Common myeloid progenitor, CD34-positive (primary cell): Measurements from ENCODE around the gene CRISP2.

Experiments
- CTCF ChIA-PET: fragments of 350-600 bp; sonication (Branson Sonifier 250); formaldehyde crosslinking; loops from one replicate; lab custom pipeline; 2021; ENCODE audit warnings: antibody characterized with exemption; lab: Charles Lee
- POLR2A ChIA-PET: fragments of 350-600 bp; sonication (Branson Sonifier 250); formaldehyde crosslinking; loops from one replicate; lab custom pipeline; 2021; ENCODE audit warnings: antibody characterized with exemption; lab: Charles Lee
- DNase-seq, 3 donors: peaks; one replicate each; pipeline versions ENCODE4 v3.0.0 to v3.0.0-alpha.2; 2013
- H3K27ac ChIP-seq, 2 experiments: 1 replicate in 1 of 2; 2 replicates in 1 of 2; pipeline ENCODE4 v1.7.0; 2013; ENCODE audit warnings: inconsistent platforms in 2 of 2, low read length in 2 of 2, mild to moderate bottlenecking in 2 of 2, low read depth in 1 of 2, moderate library complexity in 1 of 2; ENCODE audit not compliant: severe bottlenecking in 2 of 2, insufficient read depth in 1 of 2, poor library complexity in 1 of 2
- H3K27me3 ChIP-seq, 5 experiments: replicated peaks in 2 of 5; 1 replicate in 3 of 5; 2 replicates in 2 of 5; pipeline versions ENCODE4 v1.6.1 to v1.7.0; 2013; ENCODE audit warnings: low read length in 4 of 5, mild to moderate bottlenecking in 2 of 5, moderate library complexity in 2 of 5, inconsistent platforms in 1 of 5; ENCODE audit not compliant: insufficient read depth in 5 of 5, control insufficient read depth in 4 of 5
- H3K36me3 ChIP-seq, 4 experiments: 1 replicate in 2 of 4; 2 replicates in 2 of 4; pipeline versions ENCODE4 v1.6.1 to v1.7.0; 2013; ENCODE audit warnings: low read length in 3 of 4, control low read depth in 1 of 4, mild to moderate bottlenecking in 1 of 4; ENCODE audit not compliant: control insufficient read depth in 4 of 4, insufficient read depth in 4 of 4
- H3K4me1 ChIP-seq, 4 experiments: 1 replicate in 3 of 4; 2 replicates in 1 of 4; pipeline versions ENCODE4 v1.6.1 to v1.7.1; 2013; ENCODE audit warnings: low read length in 3 of 4, mild to moderate bottlenecking in 3 of 4, control low read depth in 1 of 4, inconsistent platforms in 1 of 4, moderate library complexity in 1 of 4; ENCODE audit not compliant: control insufficient read depth in 4 of 4, insufficient read depth in 4 of 4; ENCODE audit errors: control extremely low read depth in 1 of 4
- H3K4me3 ChIP-seq, 7 experiments: 1 replicate in 4 of 7; 2 replicates in 3 of 7; pipeline versions ENCODE4 v1.5.1 to v1.7.0; 2013; ENCODE audit warnings: mild to moderate bottlenecking in 7 of 7, low read length in 6 of 7, moderate library complexity in 6 of 7, inconsistent platforms in 2 of 7, low read depth in 2 of 7, control low read depth in 1 of 7; ENCODE audit not compliant: insufficient read depth in 4 of 7, control insufficient read depth in 1 of 7; ENCODE audit errors: extremely low read depth in 1 of 7
- H3K9me3 ChIP-seq, 5 experiments: 1 replicate in 4 of 5; 2 replicates in 1 of 5; pipeline versions ENCODE4 v1.6.1 to v1.7.1; 2013; ENCODE audit warnings: low read length in 4 of 5, mild to moderate bottlenecking in 2 of 5, inconsistent platforms in 1 of 5, low read depth in 1 of 5, moderate library complexity in 1 of 5; ENCODE audit not compliant: control insufficient read depth in 4 of 5, insufficient read depth in 2 of 5; ENCODE audit errors: control extremely low read depth in 1 of 5
- WGBS: methylation state at CpG from one replicate; pipeline ENCODE4 v1.1.5; 2013; ENCODE audit not compliant: insufficient coverage; 5-methylcytosine and 5-hydroxymethylcytosine counted together

The CRISP2 gene

GRCh38 chr6:49662892-49663261 lies 50.5 kb downstream of the CRISP2 start:
- DNase-seq, result no peak
- ChIA-PET POLR2A (no interaction called here), CTCF (no interaction called here)
- Histone ChIP-seq H3K27me3 (no peaks in the 10 kb centered on the region), H3K36me3 (no peaks in the 10 kb centered on the region), H3K27ac (peak overlapping the region in 1 of 2 experiments; percentile 68), H3K4me3 (no peak overlapping the region), H3K9me3 (no peaks in the 10 kb centered on the region), H3K4me1 (peaks cover 2 to 22% (median 13%) of the 10 kb centered on the region in 4 experiments)
- no CpG with 5 or more reads among the region's 1 CpG for WGBS

DNA sequence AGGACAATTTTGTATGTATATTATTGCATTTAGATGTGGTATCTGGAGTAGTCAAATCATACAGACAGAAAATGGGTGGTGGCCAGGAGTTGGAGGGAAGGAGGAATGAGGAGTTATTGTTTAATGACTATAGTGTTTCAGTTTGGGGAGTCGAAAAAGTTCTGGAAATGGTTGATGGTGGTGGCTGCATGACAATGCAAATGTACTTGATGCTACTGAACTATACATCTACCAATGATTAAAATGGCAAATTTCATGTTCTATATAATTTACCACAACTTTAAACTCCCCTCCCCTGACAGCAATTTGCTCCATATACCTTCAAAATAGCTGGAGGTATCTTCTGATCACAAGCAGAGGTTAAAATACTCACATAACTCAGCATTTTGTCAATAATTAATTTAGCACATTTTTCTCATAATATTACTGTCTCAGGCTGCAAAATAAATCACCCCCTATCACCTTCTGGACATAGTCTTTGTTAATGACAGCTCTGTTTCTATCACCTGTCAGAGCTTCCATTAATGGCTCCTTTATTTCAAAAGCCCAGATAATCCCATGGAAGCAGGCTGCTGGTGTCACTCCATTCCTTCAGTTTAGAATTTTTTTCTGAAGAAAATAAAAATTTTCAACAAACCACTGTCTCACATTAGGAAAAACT lies 51.0 kb downstream of the CRISP2 start:
- H3K27me3 ChIP-seq, result no peaks in the 10 kb centered on the region
- CTCF ChIA-PET, result no interaction called here
- H3K4me3 ChIP-seq, result no peak overlapping the region
- H3K36me3 ChIP-seq, result no peaks in the 10 kb centered on the region
- DNase-seq, result no peak
- H3K27ac ChIP-seq, result peak overlapping the region in 1 of 2 experiments; percentile 68
- H3K9me3 ChIP-seq, result no peaks in the 10 kb centered on the region
- WGBS, result no CpG with 5 or more reads among the region's 1 CpG
- POLR2A ChIA-PET, result no interaction called here
- peaks cover 2 to 17% (median 10%) of the 10 kb centered on the region in 4 experiments for H3K4me1 ChIP-seq

DNA sequence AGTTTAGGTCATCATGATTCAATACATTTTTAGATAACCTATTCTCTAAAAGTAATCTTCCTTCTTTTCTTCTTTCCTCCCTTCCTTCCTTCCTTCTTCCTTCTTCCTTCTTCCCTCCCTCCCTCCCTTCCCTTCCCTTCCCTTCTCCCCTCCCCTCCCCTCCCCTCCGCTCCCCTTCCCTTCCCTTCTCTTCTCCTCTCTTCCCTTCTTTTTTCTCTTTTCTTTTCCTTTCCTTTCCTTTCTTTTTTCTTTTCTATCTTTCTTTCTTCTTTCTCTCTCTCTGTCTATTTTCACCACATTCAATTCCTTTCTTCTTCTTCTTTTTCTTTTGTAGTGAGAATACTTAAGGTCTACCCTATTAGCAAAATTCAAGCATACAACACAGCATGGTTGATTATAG lies 59.4 kb downstream of the CRISP2 start:
- WGBS, result 100% methylated on average over 1 of the region's 1 CpG
- DNase-seq, result no peak
- Histone ChIP-seq H3K36me3 (no peaks in the 10 kb centered on the region), H3K9me3 (no peaks in the 10 kb centered on the region), H3K27me3 (no peaks in the 10 kb centered on the region), H3K4me3 (no peak overlapping the region), H3K27ac (no peak overlapping the region), H3K4me1 (peaks cover 0 to 19% (median 3%) of the 10 kb centered on the region in 4 experiments)
- ChIA-PET POLR2A (no interaction called here), CTCF (no interaction called here)

DNA sequence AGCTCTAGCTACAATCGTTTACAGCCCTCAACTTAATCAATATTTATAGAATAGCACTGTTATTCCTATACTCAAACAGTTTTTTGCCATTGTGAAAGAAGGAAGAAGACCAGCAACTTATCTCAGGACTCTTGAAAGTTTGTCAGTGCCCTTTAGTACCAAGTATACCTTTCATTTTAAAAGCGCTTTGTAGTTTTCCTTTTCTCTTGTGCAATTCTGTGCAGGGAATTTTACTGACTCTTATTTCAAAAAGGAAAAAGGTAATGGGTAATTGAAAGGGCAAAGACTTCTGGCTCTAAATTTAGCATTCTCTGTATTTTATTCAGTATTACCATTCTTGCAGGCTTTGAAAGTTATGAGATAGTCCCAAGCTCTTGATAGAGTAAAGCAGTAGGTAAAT lies 59.9 kb downstream of the CRISP2 start:
- Histone ChIP-seq H3K27ac (no peak overlapping the region), H3K27me3 (no peaks in the 10 kb centered on the region), H3K9me3 (no peaks in the 10 kb centered on the region), H3K4me3 (no peak overlapping the region), H3K36me3 (no peaks in the 10 kb centered on the region), H3K4me1 (peaks cover 0 to 23% (median 3%) of the 10 kb centered on the region in 4 experiments)
- ChIA-PET POLR2A (no interaction called here), CTCF (no interaction called here)
- no peak for DNase-seq
- 100% methylated on average over 1 of the region's 2 CpGs for WGBS

GRCh38 chr6:49651239-49651638 lies 62.1 kb downstream of the CRISP2 start:
- no CpG with 5 or more reads among the region's 2 CpGs for WGBS
- ChIA-PET CTCF (no interaction called here), POLR2A (no interaction called here)
- no peak overlapping the region for H3K27ac ChIP-seq
- DNase-seq, result no peak
- H3K27me3 ChIP-seq, result no peaks in the 10 kb centered on the region
- H3K9me3 ChIP-seq, result no peaks in the 10 kb centered on the region
- no peak overlapping the region for H3K4me3 ChIP-seq
- H3K36me3 ChIP-seq, result no peaks in the 10 kb centered on the region
- H3K4me1 ChIP-seq, result peaks cover 15 to 45% (median 19%) of the 10 kb centered on the region in 4 experiments

GRCh38 chr6:49649988-49650387 lies 63.4 kb downstream of the CRISP2 start:
- no peak overlapping the region for H3K4me3 ChIP-seq
- DNase-seq, result peak in 2 of 3 donors; percentile 39 to 57
- H3K9me3 ChIP-seq, result no peaks in the 10 kb centered on the region
- no peaks in the 10 kb centered on the region for H3K36me3 ChIP-seq
- no CpG with 5 or more reads among the region's 1 CpG for WGBS
- no peaks in the 10 kb centered on the region for H3K27me3 ChIP-seq
- peaks cover 22 to 52% (median 26%) of the 10 kb centered on the region in 4 experiments for H3K4me1 ChIP-seq
- no peak overlapping the region for H3K27ac ChIP-seq
- ChIA-PET CTCF (interaction anchor here (0.6 kb wide), 1 partner anchor 199 kb away, joined by 3 read pairs; no protein-coding TSS in a partner anchor), POLR2A (no interaction called here)

GRCh38 chr6:49648036-49648435 lies 65.3 kb downstream of the CRISP2 start:
- Histone ChIP-seq H3K9me3 (no peaks in the 10 kb centered on the region), H3K36me3 (no peaks in the 10 kb centered on the region), H3K4me3 (no peak overlapping the region), H3K4me1 (peaks cover 22 to 52% (median 26%) of the 10 kb centered on the region in 4 experiments), H3K27ac (peak overlapping the region; percentile 35 to 87), H3K27me3 (no peaks in the 10 kb centered on the region)
- POLR2A ChIA-PET, result interaction anchor here (0.6 kb wide), 1 partner anchor 492 kb away, joined by 3 read pairs; no protein-coding TSS in a partner anchor
- CTCF ChIA-PET, result no interaction called here
- no peak for DNase-seq
